ENCODE results near the gene ANAPC15.

ANAPC15 gene

GRCh38 chr11:72102631-72102945 is 9.9 kb downstream of the ANAPC15 start:
- peak overlapping the region; percentile 83 to 85 for H3K4me3 ChIP-seq (replicated peaks in 1 of 2; ENCODE audit: low read depth in 2 of 2, low read length in 2 of 2)
- no peak for DNase-seq (ENCODE audit: low read depth in 2 of 2)

GRCh38 chr11:72102162-72102561 is 10.3 kb downstream of the ANAPC15 start:
- no peak for DNase-seq (ENCODE audit: low read depth in 2 of 2)
- peak overlapping the region; percentile 83 to 85 for H3K4me3 ChIP-seq (replicated peaks in 1 of 2; ENCODE audit: low read depth in 2 of 2, low read length in 2 of 2)
- TF ChIP-seq CTCF (IDR thresholded peaks at IDR 0.05; ENCODE audit: low read depth, low read length), result no peak

More at GRCh38 chr11:72102631-72102945, 9.9 kb downstream of the ANAPC15 start:
- TF ChIP-seq CTCF (IDR thresholded peaks at IDR 0.05; ENCODE audit: low read depth, low read length), result no peak

- DNase-seq (ENCODE audit: low read depth in 2 of 2), result peak in 1 of 2 donors; percentile 12
- H3K4me3 ChIP-seq (replicated peaks in 1 of 2; ENCODE audit: low read depth in 2 of 2, low read length in 2 of 2), result no peak overlapping the region
- no peak for TF ChIP-seq CTCF (IDR thresholded peaks at IDR 0.05; ENCODE audit: low read depth, low read length)
Observed at GRCh38 chr11:72100462-72100861, 12.0 kb downstream of the ANAPC15 start.

GRCh38 chr11:72100009-72100408 is 12.5 kb downstream of the ANAPC15 start:
- no peak for DNase-seq (ENCODE audit: low read depth in 2 of 2)
- no peak overlapping the region for H3K4me3 ChIP-seq (replicated peaks in 1 of 2; ENCODE audit: low read depth in 2 of 2, low read length in 2 of 2)
- TF ChIP-seq CTCF (IDR thresholded peaks at IDR 0.05; ENCODE audit: low read depth, low read length), result no peak

GRCh38 chr11:72098741-72099140 is 13.8 kb downstream of the ANAPC15 start:
- TF ChIP-seq CTCF (IDR thresholded peaks at IDR 0.05; ENCODE audit: low read depth, low read length), result no peak
- H3K4me3 ChIP-seq (replicated peaks in 1 of 2; ENCODE audit: low read depth in 2 of 2, low read length in 2 of 2), result no peak overlapping the region
- DNase-seq (ENCODE audit: low read depth in 2 of 2), result no peak

- TF ChIP-seq CTCF (IDR thresholded peaks at IDR 0.05; ENCODE audit: low read depth, low read length), result peak; percentile 86
- no peak overlapping the region for H3K4me3 ChIP-seq (replicated peaks in 1 of 2; ENCODE audit: low read depth in 2 of 2, low read length in 2 of 2)
- peak; percentile 75 to 78 for DNase-seq (ENCODE audit: low read depth in 2 of 2)
Observed at GRCh38 chr11:72091292-72091691, 21.2 kb downstream of the ANAPC15 start.

GRCh38 chr11:72088076-72088808 is 24.3 kb downstream of the ANAPC15 start:
- no peak for DNase-seq (ENCODE audit: low read depth in 2 of 2)
- TF ChIP-seq CTCF (IDR thresholded peaks at IDR 0.05; ENCODE audit: low read depth, low read length), result no peak

More at GRCh38 chr11:72088076-72088808, 24.3 kb downstream of the ANAPC15 start:
- no peak overlapping the region for H3K4me3 ChIP-seq (replicated peaks in 1 of 2; ENCODE audit: low read depth in 2 of 2, low read length in 2 of 2)
